Glomerular endothelial cell (primary cell): ENCODE measurements around the gene PKLR. TPM values are rescaled to one million over a fixed set of nuclear protein-coding genes. Genes with fewer than 3 reads are reported as not detected.
"Not testable (repeated sequence)": the region's sequence is repeated elsewhere in the genome, so short reads cannot be mapped to it uniquely, and the experiment has no call there.

Source experiments
- DNase-seq: peaks from one replicate; pipeline ENCODE4 v3.0.0-alpha.2; 2011; ENCODE audit warnings: low read depth, low spot score; ENCODE audit errors: extremely low read depth
- total RNA-seq: library from RNA; depleted of rRNA; stranded (reverse); fragments of >200 nt; gene quantifications from 2 replicates; pipeline ENCODE4 v1.2.3, GENCODE V29; 2015

PKLR gene
- total RNA-seq, 1 donor from 2014 or later = not detected

DNA sequence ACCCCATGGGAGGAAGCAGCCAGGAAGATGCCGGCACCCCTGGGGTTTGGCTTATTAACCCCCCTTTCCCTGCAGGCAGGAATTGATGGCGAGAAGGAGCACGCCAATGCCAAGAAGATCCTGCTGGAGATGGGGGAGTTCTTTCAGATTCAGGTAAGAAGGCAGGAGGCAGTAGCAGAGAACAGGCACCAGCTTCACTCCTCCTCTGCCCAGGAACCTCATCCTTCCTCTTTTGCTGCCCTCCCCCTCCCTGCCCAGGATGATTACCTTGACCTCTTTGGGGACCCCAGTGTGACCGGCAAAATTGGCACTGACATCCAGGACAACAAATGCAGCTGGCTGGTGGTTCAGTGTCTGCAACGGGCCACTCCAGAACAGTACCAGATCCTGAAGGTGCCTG, 18.3 kb upstream of the PKLR start:
- no peak for DNase-seq

GRCh38 chr1:155318082-155318481, 16.8 kb upstream of the PKLR start:
- DNase-seq = no peak

DNA sequence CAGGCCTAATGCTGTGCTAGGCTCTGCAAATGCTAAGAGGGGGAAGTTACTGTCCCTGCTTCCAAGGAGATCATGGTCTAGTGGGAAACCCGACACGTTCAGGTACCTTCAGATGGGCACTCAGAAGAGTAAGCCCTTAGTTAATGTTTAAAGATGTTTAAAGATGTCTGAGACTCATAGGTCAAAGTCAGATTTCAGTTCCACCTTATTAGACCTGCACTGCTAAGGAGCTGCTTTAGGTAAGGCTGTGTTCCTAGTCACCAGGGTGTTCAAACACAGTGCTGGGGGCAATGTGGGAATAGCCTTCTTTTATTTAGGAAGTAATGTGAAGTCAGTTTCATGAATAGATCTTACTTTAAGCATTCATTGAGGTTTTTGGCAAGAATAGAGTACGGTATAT, 15.7 kb upstream of the PKLR start:
- DNase-seq = no peak

- no peak for DNase-seq
Observed at GRCh38 chr1:155313261-155313660, 12.0 kb upstream of the PKLR start.

- no peak for DNase-seq
Observed at GRCh38 chr1:155309423-155310021, 8.3 kb upstream of the PKLR start.

GRCh38 chr1:155308493-155309422, 7.5 kb upstream of the PKLR start, which contains the start of gene FDPS:
TSS of gene FDPS (plus strand) at chr1:155308866. CDS start at chr1:155309790, 924 bp downstream.
- DNase-seq = peak; percentile 95

DNA sequence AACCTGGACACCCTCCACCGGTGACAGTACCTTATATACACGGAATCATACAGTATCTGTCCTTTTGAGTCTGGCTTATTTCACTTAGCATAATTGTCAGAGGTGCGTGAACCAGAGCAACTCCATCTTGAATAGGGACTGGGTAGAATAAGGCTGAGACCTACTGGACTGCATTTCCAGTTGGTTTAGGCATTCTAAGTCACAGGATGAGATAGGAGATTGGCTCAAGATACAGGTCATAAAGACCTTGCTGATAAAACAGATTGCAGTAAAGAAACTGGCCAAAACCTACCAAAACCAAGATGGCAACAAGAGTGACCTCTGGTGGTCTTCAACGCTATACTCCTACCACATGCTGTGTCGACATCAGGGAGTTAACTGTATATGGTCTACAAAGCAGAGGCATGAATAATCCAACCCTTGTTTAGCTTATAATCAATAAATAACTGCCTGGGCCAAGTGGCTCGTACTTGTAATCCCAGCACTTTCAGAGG, 6.1 kb upstream of the PKLR start:
- DNase-seq = no peak

- DNase-seq = no peak
Observed at GRCh38 chr1:155305881-155306391, 4.7 kb upstream of the PKLR start.

DNA sequence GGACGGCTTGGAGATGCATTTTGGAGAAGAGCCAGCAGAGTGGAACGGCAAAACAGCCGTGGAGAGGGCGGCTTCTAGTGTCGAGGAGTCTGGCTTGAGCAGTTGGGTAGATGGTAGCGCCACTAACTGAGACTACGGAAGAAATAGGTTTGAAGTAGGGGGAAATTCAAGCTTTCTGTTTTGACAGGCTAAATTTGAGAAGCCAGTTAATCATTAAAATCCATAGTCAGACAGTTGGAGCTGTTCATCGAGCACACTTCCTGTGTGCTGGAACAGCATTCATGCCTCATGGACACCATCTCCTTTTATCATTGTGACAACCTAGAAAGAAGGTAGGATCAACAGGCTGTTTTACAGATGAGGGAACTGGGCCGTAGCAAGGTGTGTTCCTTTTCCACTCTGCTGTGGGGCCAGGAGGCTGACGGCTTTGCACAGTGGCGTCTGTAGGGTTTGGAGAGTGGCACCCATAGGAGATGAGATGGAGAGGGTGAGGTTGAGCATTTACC, 3.4 kb upstream of the PKLR start:
- no peak for DNase-seq

GRCh38 chr1:155300553-155301329, 497 bp downstream of the PKLR start:
- DNase-seq = no peak

- no peak for DNase-seq
Observed at GRCh38 chr1:155300024-155300423, 1.2 kb downstream of the PKLR start.

- DNase-seq = no peak
Observed at GRCh38 chr1:155297384-155297783, 3.9 kb downstream of the PKLR start.

DNA sequence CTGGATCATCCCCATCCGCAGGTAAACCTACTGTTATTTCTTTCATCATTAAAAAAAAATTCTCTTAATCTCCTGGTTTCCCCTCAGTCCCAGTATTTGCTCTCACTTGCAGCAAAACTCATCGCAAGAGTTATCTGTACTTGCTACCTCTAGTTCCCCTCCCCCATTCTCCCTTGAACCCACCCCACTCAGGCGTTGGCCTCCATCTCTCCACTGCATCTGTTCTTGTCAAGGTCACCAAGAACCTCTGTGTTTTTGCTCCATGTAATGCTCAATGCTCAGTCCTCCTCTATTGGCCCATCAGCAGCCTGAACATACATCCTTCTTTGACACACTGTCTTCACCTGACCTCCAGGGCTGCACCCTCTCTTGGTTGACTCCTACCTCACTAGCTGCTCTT, 4.6 kb downstream of the PKLR start:
- no peak for DNase-seq

- no peak for DNase-seq
Observed at GRCh38 chr1:155295942-155296267, 5.3 kb downstream of the PKLR start.

- no peak for DNase-seq
Observed at GRCh38 chr1:155295183-155295941, 5.9 kb downstream of the PKLR start.

DNA sequence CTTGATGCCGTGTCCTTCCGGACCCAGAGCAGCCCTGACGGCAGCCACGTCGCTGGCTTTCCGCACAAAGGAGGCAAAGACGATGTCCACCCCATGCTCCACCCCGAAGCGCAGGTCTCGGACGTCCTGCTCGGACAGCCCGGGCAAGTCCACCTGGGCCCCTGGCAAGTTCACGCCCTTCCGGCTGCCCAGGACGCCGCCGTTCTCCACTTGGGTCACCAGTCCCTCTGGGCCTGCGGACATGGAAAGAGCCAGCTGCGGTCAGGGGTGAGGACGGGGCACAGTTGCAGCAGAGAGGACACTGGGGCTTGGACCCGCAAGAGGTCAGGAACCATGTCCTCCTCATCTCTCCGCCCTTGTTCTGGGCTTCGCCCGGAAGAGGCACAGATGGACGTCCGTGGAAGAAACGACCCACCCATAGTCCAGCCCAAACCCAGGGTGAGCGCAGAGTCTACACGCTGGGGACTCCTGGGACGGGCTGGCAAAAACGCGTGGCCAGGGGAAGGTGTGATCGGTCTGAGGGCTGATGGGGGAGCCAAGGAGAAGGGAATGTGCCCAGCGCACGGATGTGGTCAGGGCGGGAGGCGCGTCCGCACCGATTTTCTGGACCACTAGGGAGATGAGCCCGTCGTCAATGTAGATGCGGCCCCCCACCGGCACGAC, 6.6 kb downstream of the PKLR start:
- no peak for DNase-seq

DNA sequence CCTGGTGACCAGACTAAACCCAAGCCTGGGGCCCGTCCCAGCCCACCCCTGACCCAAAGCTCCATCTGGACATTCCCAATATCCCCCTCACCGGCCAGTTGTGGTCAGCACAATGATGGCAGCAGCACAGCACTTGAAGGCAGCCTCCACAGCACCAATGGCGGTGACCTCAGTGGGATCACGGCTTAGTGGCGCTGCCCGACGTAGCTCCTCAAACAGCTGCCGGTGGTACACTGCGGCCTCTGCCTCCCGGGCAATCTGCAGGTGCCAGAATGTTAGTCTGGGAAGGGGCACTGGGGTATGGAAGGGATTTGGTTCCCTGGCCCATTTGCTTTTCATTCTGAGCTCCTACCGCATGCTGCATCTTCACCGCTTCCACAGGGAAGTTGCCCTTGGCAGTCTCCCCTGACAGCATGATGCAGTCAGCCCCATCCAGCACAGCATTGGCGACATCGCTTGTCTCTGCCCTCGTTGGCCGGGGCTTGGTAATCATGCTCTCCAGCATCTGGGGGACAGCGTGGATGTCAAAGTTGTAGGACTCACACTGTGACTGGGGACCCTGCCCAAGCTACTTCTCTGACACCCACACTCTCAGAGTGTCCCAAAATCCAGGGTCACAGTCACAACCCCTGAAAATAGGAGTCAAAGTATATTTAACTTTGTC, 8.0 kb downstream of the PKLR start:
- no peak for DNase-seq

- not testable (repeated sequence) for DNase-seq
Observed at GRCh38 chr1:155291006-155291405, 10.2 kb downstream of the PKLR start.

- DNase-seq = no peak
Observed at GRCh38 chr1:155287987-155288543, 13.2 kb downstream of the PKLR start.
